Measurements from ENCODE around the gene SOX6. TPM values are rescaled to one million over a fixed set of nuclear protein-coding genes. Genes with fewer than 3 reads are reported as not detected.

Gene SOX6
- total RNA-seq, 2 experiments from 2014 or later, result 0.36 TPM; not detected in 1

- Mint-ChIP-seq H3K4me1 (ENCODE audit: low read depth) (no peaks in the 10 kb centered on the region), H3K9me3 (peaks cover 4% of the 10 kb centered on the region), H3K27ac (no peak overlapping the region), H3K4me3 (no peak overlapping the region), H3K36me3 (ENCODE audit: low read depth) (no peaks in the 10 kb centered on the region), H3K27me3 (no peaks in the 10 kb centered on the region)
- DNase-seq, result no peak
- ChIA-PET CTCF (no interaction called here), POLR2A (no interaction called here)
- no peak for TF ChIP-seq CTCF (IDR thresholded peaks at IDR 0.05)
- intact Hi-C loops (cut with micrococcal nuclease), result no loop called here
- ATAC-seq, result no peak
Observed at GRCh38 chr11:16291729-16292128, 64.6 kb downstream of the SOX6 start.

- no peak for TF ChIP-seq CTCF (IDR thresholded peaks at IDR 0.05)
- POLR2A ChIA-PET, result no interaction called here
- DNase-seq, result no peak
- intact Hi-C loops (cut with micrococcal nuclease), result no loop called here
- no peaks in the 10 kb centered on the region for H3K36me3 Mint-ChIP-seq (ENCODE audit: low read depth)
- no peak overlapping the region for H3K27ac Mint-ChIP-seq
- CTCF ChIA-PET, result no interaction called here
- no peaks in the 10 kb centered on the region for H3K27me3 Mint-ChIP-seq
- no peak for ATAC-seq
- peaks cover 2% of the 10 kb centered on the region for H3K9me3 Mint-ChIP-seq
- H3K4me3 Mint-ChIP-seq, result no peak overlapping the region
- H3K4me1 Mint-ChIP-seq (ENCODE audit: low read depth), result no peaks in the 10 kb centered on the region
Observed at GRCh38 chr11:16289541-16289940, 66.8 kb downstream of the SOX6 start.

GRCh38 chr11:16287630-16288280, 68.6 kb downstream of the SOX6 start:
- H3K27ac Mint-ChIP-seq, result no peak overlapping the region
- H3K4me1 Mint-ChIP-seq (ENCODE audit: low read depth), result no peaks in the 10 kb centered on the region
- DNase-seq (no peak), ATAC-seq (no peak)
- TF ChIP-seq CTCF (IDR thresholded peaks at IDR 0.05), result no peak
- no peaks in the 10 kb centered on the region for H3K36me3 Mint-ChIP-seq (ENCODE audit: low read depth)
- POLR2A ChIA-PET, result no interaction called here
- H3K4me3 Mint-ChIP-seq, result no peak overlapping the region
- no peaks in the 10 kb centered on the region for H3K27me3 Mint-ChIP-seq
- CTCF ChIA-PET, result no interaction called here
- intact Hi-C loops (cut with micrococcal nuclease), result no loop called here
- peaks cover 2% of the 10 kb centered on the region for H3K9me3 Mint-ChIP-seq

GRCh38 chr11:16286095-16286494, 70.3 kb downstream of the SOX6 start:
- Mint-ChIP-seq H3K4me1 (ENCODE audit: low read depth) (no peaks in the 10 kb centered on the region), H3K4me3 (no peak overlapping the region)
- POLR2A ChIA-PET, result no interaction called here

GRCh38 chr11:16280256-16280682, 76.1 kb downstream of the SOX6 start:
- no peaks in the 10 kb centered on the region for H3K36me3 Mint-ChIP-seq (ENCODE audit: low read depth)
- no peak overlapping the region for H3K4me3 Mint-ChIP-seq
- POLR2A ChIA-PET, result no interaction called here
- H3K4me1 Mint-ChIP-seq (ENCODE audit: low read depth), result no peaks in the 10 kb centered on the region
- H3K27me3 Mint-ChIP-seq, result no peaks in the 10 kb centered on the region
- ATAC-seq (no peak), DNase-seq (peak; percentile 48)
- intact Hi-C loops (cut with micrococcal nuclease), result no loop called here
- CTCF ChIA-PET, result no interaction called here
- H3K9me3 Mint-ChIP-seq, result no peaks in the 10 kb centered on the region
- TF ChIP-seq CTCF (IDR thresholded peaks at IDR 0.05), result no peak
- H3K27ac Mint-ChIP-seq, result no peak overlapping the region

More at GRCh38 chr11:16286095-16286494, 70.3 kb downstream of the SOX6 start:
- CTCF ChIA-PET, result no interaction called here
- Mint-ChIP-seq H3K9me3 (peaks cover 2% of the 10 kb centered on the region), H3K36me3 (ENCODE audit: low read depth) (no peaks in the 10 kb centered on the region), H3K27me3 (no peaks in the 10 kb centered on the region), H3K27ac (no peak overlapping the region)
- ATAC-seq, result no peak
- intact Hi-C loops (cut with micrococcal nuclease), result no loop called here
- DNase-seq, result no peak
- TF ChIP-seq CTCF (IDR thresholded peaks at IDR 0.05), result no peak
